ENCODE results near the gene MUC6. TPM values are rescaled to one million over a fixed set of nuclear protein-coding genes. Genes with fewer than 3 reads are reported as not detected.

MUC6 gene
- total and polyA plus RNA-seq, 10 of the 15 experiments (the other 5 are each of a cell fraction or from before 2014, with no cell fraction given) = 0.03 TPM; not detected in 8

DNA sequence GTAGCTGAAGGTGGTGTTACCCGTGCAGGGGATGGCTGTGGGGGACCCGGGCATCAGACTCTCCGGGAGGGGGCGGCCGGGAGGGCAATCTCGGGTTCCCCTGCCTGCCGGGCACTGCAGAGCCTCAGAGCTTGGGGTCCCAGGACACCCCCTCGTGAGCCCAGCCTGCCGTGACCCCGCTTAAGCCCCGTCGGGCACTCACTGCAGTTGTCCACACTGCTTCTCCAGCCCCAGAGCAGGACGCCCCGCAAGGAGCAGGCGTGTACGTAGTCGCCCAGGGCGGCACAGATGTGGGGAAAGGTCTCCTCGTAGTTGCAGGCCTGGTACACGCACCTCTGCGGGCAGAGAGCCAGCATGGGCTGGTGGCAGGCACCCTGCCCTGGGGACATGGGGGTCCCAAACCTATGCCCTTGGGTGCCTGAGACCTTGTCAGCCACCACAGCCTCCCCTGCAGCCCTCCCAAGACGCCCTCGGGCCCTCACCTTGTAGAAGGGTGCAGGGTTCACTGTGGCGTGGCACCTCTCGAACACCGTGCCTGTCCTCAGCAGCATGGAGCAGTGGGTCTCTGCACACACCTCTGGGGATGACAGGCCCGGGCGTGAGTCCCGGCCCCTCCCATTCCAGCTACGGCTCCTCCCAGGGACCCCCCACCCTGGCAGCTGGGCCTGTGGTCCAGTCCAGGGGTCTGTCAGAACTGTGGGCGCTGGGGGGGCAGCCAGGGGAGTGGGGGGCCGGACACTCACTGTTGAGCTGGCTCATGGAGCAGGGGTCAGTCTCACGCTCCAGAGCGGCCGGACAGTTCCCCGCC is 8.8 kb downstream of the MUC6 start (continued):
- TF ChIP-seq, protein P1, sequence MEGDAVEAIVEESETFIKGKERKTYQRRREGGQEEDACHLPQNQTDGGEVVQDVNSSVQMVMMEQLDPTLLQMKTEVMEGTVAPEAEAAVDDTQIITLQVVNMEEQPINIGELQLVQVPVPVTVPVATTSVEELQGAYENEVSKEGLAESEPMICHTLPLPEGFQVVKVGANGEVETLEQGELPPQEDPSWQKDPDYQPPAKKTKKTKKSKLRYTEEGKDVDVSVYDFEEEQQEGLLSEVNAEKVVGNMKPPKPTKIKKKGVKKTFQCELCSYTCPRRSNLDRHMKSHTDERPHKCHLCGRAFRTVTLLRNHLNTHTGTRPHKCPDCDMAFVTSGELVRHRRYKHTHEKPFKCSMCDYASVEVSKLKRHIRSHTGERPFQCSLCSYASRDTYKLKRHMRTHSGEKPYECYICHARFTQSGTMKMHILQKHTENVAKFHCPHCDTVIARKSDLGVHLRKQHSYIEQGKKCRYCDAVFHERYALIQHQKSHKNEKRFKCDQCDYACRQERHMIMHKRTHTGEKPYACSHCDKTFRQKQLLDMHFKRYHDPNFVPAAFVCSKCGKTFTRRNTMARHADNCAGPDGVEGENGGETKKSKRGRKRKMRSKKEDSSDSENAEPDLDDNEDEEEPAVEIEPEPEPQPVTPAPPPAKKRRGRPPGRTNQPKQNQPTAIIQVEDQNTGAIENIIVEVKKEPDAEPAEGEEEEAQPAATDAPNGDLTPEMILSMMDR (IDR thresholded peaks at IDR 0.05 in 2 of 3, conservative IDR thresholded peaks at IDR 0.05 in 1 of 3; ENCODE audit: control insufficient read depth in 2 of 3, extremely low read depth in 1 of 3, insufficient read depth in 1 of 3, low read depth in 3 of 3, low read length in 3 of 3) = no peak
- TF ChIP-seq, protein P2, sequence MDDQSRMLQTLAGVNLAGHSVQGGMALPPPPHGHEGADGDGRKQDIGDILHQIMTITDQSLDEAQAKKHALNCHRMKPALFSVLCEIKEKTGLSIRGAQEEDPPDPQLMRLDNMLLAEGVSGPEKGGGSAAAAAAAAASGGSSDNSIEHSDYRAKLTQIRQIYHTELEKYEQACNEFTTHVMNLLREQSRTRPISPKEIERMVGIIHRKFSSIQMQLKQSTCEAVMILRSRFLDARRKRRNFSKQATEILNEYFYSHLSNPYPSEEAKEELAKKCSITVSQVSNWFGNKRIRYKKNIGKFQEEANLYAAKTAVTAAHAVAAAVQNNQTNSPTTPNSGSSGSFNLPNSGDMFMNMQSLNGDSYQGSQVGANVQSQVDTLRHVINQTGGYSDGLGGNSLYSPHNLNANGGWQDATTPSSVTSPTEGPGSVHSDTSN (IDR thresholded peaks at IDR 0.05; ENCODE audit: insufficient replicate concordance, low read depth, low read length) = no peak
- TF ChIP-seq, protein P3, sequence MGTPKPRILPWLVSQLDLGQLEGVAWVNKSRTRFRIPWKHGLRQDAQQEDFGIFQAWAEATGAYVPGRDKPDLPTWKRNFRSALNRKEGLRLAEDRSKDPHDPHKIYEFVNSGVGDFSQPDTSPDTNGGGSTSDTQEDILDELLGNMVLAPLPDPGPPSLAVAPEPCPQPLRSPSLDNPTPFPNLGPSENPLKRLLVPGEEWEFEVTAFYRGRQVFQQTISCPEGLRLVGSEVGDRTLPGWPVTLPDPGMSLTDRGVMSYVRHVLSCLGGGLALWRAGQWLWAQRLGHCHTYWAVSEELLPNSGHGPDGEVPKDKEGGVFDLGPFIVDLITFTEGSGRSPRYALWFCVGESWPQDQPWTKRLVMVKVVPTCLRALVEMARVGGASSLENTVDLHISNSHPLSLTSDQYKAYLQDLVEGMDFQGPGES (IDR thresholded peaks at IDR 0.05) = no peak
- TF ChIP-seq NFYB (IDR thresholded peaks at IDR 0.05; ENCODE audit: insufficient read depth, low read depth, low read length) = no peak
- no peak for TF ChIP-seq ZBTB33 (IDR thresholded peaks at IDR 0.05)
- TF ChIP-seq RFX5 (IDR thresholded peaks at IDR 0.05; ENCODE audit: low read depth, low read length) = no peak
